Heart left ventricle (tissue), 13 donors: ENCODE data around the gene NFYA.

Experiments
- CTCF ChIP-seq, 12 donors: fragments of 200-600 bp; sonication (generic) in 4 of 12; IDR thresholded peaks; one replicate each; pipeline versions ENCODE4 v1.5.0 to v1.8.0; 2018 to 2022; ENCODE audit warnings: antibody characterized with exemption in 12 of 12, mild to moderate bottlenecking in 5 of 12
- POLR2A ChIP-seq, 2 donors: fragments of 450-650 bp; IDR thresholded peaks; one replicate each; pipeline ENCODE4 v1.6.1; 2017; ENCODE audit warnings: antibody characterized with exemption in 2 of 2, mild to moderate bottlenecking in 2 of 2, moderate library complexity in 2 of 2
- donor health status: ischemic (EF 13 %, LVEDD 7.1; RV severe dilation, severe dysfunction).
- donor health status: DM: no; HTN: yes; CAD: no.
- donor health status: DM: no; HTN: no; CAD: no.
- donor health status: ischemic (EF 25% LVEDD 6.9; RV normal size, moderate dysfunction).
- donor health status: ischemic (EF 25% LVEDD 5.7; RV mildly dilated, moderate dysfunction).
- donor health status: ischemic (EF 35%, LVEDD 5.7; RV mildly dilated, moderate dysfunction).
- donor health status: nonischemic (EF 11% LVEDD 7.7; RV severe dilation, severe dysfunction).
- donor health status: DM: yes; HTN: yes; CAD: no.
- donor health status: PGD.
- donor health status: ischemic (EF 29% LVEDD 5.4; RV normal size, mild dysfunction).
- donor health status: nonischemic (EF 23%, LVEDD 6.1; RV moderate dilation, normal function).

DNA sequence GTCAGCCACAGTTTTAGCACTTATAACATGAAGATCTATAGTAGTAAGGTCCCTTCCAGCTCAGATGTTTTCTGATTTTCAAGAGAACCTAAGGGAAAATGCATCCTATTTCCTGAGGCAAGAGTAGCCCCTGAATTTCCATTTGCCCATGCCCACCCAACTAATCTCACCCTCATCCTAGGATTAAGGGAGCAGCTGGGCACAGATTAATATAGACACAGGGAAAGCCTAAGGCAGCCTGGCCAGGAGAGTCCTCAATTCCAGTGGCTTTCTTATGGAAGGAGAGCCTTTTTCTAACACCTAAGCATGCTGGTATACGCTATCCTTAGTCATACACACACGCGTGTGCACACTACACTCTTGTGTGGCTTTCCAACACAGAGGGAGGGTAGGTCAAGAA is 18.3 kb upstream of the NFYA start:
- TF ChIP-seq CTCF (IDR thresholded peaks at IDR 0.05): no peak
- TF ChIP-seq POLR2A (IDR thresholded peaks at IDR 0.05): no peak
